ENCODE results near the gene CCNJL. TPM values are rescaled to one million over a fixed set of nuclear protein-coding genes. Genes with fewer than 3 reads are reported as not detected.

The CCNJL gene
- total and polyA plus RNA-seq, 2 donors (not counting 1 experiment from before 2014, with no cell fraction given): 0.03 to 0.67 TPM

DNA sequence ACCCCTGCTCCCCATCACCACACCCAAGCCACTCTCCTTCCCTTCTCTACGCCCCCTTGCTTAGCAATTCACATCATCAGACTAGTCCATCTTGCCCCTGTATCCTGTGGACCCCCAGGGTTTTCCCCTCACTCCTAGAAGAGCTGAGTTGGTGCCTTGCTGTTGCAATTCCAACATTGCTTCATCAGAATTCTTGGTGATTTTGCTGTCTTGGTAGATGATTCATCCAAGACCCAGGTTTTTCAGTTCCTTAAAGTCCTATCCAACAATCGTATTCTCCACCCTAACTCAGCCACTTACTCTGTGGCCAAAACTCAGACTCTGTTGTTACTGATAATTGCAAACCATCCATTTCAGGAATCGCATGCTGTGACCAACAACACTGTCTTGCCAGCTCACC, 21.4 kb upstream of the CCNJL start:
- POLR2A ChIA-PET: no interaction called here

DNA sequence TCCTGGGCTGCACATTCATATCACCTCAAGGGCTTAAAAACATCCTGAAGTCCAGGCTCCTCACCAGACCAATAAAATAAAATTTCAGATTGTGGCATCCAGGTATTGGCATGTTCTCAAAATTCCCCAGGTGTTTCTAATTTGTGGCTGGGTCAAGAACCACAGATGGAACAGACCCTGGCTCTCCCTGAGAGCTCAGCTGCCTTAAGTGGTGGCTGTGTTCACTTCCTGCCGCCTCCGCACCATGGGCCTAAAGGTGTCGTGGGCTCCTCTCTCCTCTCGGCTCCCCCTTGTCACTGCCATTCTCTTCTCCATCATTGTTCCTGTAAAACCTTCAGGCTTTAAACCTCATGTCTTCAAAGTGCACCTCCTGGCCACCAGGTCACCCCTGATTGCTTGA, 17.8 kb upstream of the CCNJL start:
- Mint-ChIP-seq H3K27me3 (peaks cover 8% of the 10 kb centered on the region), H3K9me3 (ENCODE audit: insufficient read depth) (no peaks in the 10 kb centered on the region), H3K27ac (no peak overlapping the region), H3K4me1 (no peaks in the 10 kb centered on the region), H3K4me3 (no peak overlapping the region)
- TF ChIP-seq, protein P1, sequence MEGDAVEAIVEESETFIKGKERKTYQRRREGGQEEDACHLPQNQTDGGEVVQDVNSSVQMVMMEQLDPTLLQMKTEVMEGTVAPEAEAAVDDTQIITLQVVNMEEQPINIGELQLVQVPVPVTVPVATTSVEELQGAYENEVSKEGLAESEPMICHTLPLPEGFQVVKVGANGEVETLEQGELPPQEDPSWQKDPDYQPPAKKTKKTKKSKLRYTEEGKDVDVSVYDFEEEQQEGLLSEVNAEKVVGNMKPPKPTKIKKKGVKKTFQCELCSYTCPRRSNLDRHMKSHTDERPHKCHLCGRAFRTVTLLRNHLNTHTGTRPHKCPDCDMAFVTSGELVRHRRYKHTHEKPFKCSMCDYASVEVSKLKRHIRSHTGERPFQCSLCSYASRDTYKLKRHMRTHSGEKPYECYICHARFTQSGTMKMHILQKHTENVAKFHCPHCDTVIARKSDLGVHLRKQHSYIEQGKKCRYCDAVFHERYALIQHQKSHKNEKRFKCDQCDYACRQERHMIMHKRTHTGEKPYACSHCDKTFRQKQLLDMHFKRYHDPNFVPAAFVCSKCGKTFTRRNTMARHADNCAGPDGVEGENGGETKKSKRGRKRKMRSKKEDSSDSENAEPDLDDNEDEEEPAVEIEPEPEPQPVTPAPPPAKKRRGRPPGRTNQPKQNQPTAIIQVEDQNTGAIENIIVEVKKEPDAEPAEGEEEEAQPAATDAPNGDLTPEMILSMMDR (IDR thresholded peaks at IDR 0.05): no peak
- TF ChIP-seq EZH2 (IDR thresholded peaks at IDR 0.05; ENCODE audit: borderline replicate concordance, insufficient read depth, low read depth, low read length, poor library complexity, severe bottlenecking): no peak
- no peaks in the 10 kb centered on the region for H3K9me3 ChIP-seq (ENCODE audit: control extremely low read depth in 1 of 3, control insufficient read depth in 2 of 3, insufficient read depth in 1 of 3, low read length in 2 of 3)
- no peaks in the 10 kb centered on the region for H3K4me1 ChIP-seq (ENCODE audit: control insufficient read depth in 2 of 2, insufficient read depth in 2 of 2, low read length in 2 of 2)
- no peaks in the 10 kb centered on the region for H3K36me3 ChIP-seq (replicated peaks in 1 of 2; ENCODE audit: control extremely low read depth in 1 of 2, control insufficient read depth in 1 of 2, extremely low read depth in 1 of 2, insufficient read depth in 2 of 2, low read length in 1 of 2)
- 61% methylated on average over 4 of the region's 4 CpGs for WGBS (ENCODE audit: insufficient coverage)
- no peak overlapping the region for H3K27ac ChIP-seq (ENCODE audit: low read length in 2 of 2)
- POLR2A ChIA-PET: no interaction called here
- H4K20me1 ChIP-seq (ENCODE audit: control insufficient read depth, insufficient read depth, low read length, poor library complexity, severe bottlenecking): no peaks in the 10 kb centered on the region
- no peak overlapping the region for H2AFZ ChIP-seq (ENCODE audit: insufficient read depth, low read depth, low read length, poor library complexity, severe bottlenecking)
- H3K79me2 ChIP-seq (ENCODE audit: control insufficient read depth, insufficient read depth, low read length): no peaks in the 10 kb centered on the region
- no peak for ATAC-seq (ENCODE audit: low read depth)
- intact Hi-C loops (cut with micrococcal nuclease): no loop called here
- H3K27me3 ChIP-seq (replicated peaks in 1 of 4; ENCODE audit: control extremely low read depth in 1 of 4, control insufficient read depth in 3 of 4, insufficient read depth in 4 of 4, low read length in 3 of 4): no peaks in the 10 kb centered on the region
- no peak overlapping the region for H3K4me2 ChIP-seq (replicated peaks; ENCODE audit: low read depth, low read length, poor library complexity, severe bottlenecking)
- CTCF ChIA-PET: no interaction called here
- DNase-seq: no peak
- no peak overlapping the region for H3K9ac ChIP-seq (ENCODE audit: low read length)
- no peak overlapping the region for H3K4me3 ChIP-seq (ENCODE audit: control extremely low read depth in 1 of 5, extremely low read depth in 1 of 5, insufficient read depth in 1 of 5, low read depth in 2 of 5, low read length in 4 of 5)

More for the DNA sequence above, 21.4 kb upstream of the CCNJL start:
- no peak overlapping the region for H3K9ac ChIP-seq (ENCODE audit: low read length)
- no peak overlapping the region for H3K4me3 Mint-ChIP-seq
- ATAC-seq (ENCODE audit: low read depth) (no peak), DNase-seq (no peak)
- H3K4me3 ChIP-seq (ENCODE audit: control extremely low read depth in 1 of 5, extremely low read depth in 1 of 5, insufficient read depth in 1 of 5, low read depth in 2 of 5, low read length in 4 of 5): no peak overlapping the region
- CTCF ChIA-PET: interaction anchor here (1.8 kb wide), 1 partner anchor 12 kb away, joined by 4 read pairs; no protein-coding TSS in a partner anchor
- 73% methylated on average over 3 of the region's 3 CpGs for WGBS (ENCODE audit: insufficient coverage)
- no peaks in the 10 kb centered on the region for H3K79me2 ChIP-seq (ENCODE audit: control insufficient read depth, insufficient read depth, low read length)
- no peaks in the 10 kb centered on the region for H3K36me3 ChIP-seq (replicated peaks in 1 of 2; ENCODE audit: control extremely low read depth in 1 of 2, control insufficient read depth in 1 of 2, extremely low read depth in 1 of 2, insufficient read depth in 2 of 2, low read length in 1 of 2)
- H3K27me3 ChIP-seq (replicated peaks in 1 of 4; ENCODE audit: control extremely low read depth in 1 of 4, control insufficient read depth in 3 of 4, insufficient read depth in 4 of 4, low read length in 3 of 4): no peaks in the 10 kb centered on the region
- no peak overlapping the region for H3K4me2 ChIP-seq (replicated peaks; ENCODE audit: low read depth, low read length, poor library complexity, severe bottlenecking)
- TF ChIP-seq EZH2 (IDR thresholded peaks at IDR 0.05; ENCODE audit: borderline replicate concordance, insufficient read depth, low read depth, low read length, poor library complexity, severe bottlenecking): no peak
- TF ChIP-seq, protein P1 (IDR thresholded peaks at IDR 0.05): no peak
- H3K4me1 Mint-ChIP-seq: no peaks in the 10 kb centered on the region
- no peaks in the 10 kb centered on the region for H3K9me3 ChIP-seq (ENCODE audit: control extremely low read depth in 1 of 3, control insufficient read depth in 2 of 3, insufficient read depth in 1 of 3, low read length in 2 of 3)
- H3K4me1 ChIP-seq (ENCODE audit: control insufficient read depth in 2 of 2, insufficient read depth in 2 of 2, low read length in 2 of 2): no peaks in the 10 kb centered on the region
- H2AFZ ChIP-seq (ENCODE audit: insufficient read depth, low read depth, low read length, poor library complexity, severe bottlenecking): no peak overlapping the region
- intact Hi-C loops (cut with micrococcal nuclease): no loop called here
- no peak overlapping the region for H3K27ac ChIP-seq (ENCODE audit: low read length in 2 of 2)
- no peaks in the 10 kb centered on the region for H3K9me3 Mint-ChIP-seq (ENCODE audit: insufficient read depth)
- peaks cover 13% of the 10 kb centered on the region for H3K27me3 Mint-ChIP-seq
- H3K27ac Mint-ChIP-seq: no peak overlapping the region
- H4K20me1 ChIP-seq (ENCODE audit: control insufficient read depth, insufficient read depth, low read length, poor library complexity, severe bottlenecking): no peaks in the 10 kb centered on the region

Data from B cell (primary cell).